Endothelial cell of umbilical vein (primary cell): Measurements from ENCODE around the gene TSPAN13. TPM values are rescaled to one million over a fixed set of nuclear protein-coding genes. Genes with fewer than 3 reads are reported as not detected.

Source experiments
- BruUV-seq: library from RNA; stranded (reverse); fragments of 400-500 nt; replicated peaks from 2 replicates; lab custom pipeline; 2021; lab: Mats Ljungman, UMichigan
- CTCF ChIA-PET: fragments of 300-600, 350-600 bp; sonication (Branson Sonifier 250); formaldehyde crosslinking; loops from one replicate; lab custom pipeline; 2021; ENCODE audit warnings: antibody characterized with exemption, inconsistent platforms; lab: Charles Lee
- POLR2A ChIA-PET: fragments of 300-600, 350-600 bp; sonication (Branson Sonifier 250); formaldehyde crosslinking; loops from one replicate; lab custom pipeline; 2021; ENCODE audit warnings: antibody characterized with exemption, inconsistent platforms; lab: Charles Lee
- DNase-seq: peaks from one replicate; pipeline ENCODE4 v3.0.0-alpha.2; 2011; ENCODE audit warnings: low read depth, low spot score
- FAIRE-seq: peaks from 2 replicates; lab custom pipeline; 2011; peaks lifted over from hg19 to GRCh38; lab: Jason Lieb, UNC
- H2AFZ ChIP-seq: 2 replicates; pipeline ENCODE4 v1.6.0; 2012; ENCODE audit warnings: low read depth, low read length, control low read depth, inconsistent platforms
- H3K27ac ChIP-seq: 2 replicates; pipeline ENCODE4 v1.5.1; 2011; ENCODE audit warnings: low read depth, mild to moderate bottlenecking, control low read depth, low read length, moderate library complexity; ENCODE audit not compliant: insufficient read depth
- H3K27me3 ChIP-seq, 2 experiments: 2 replicates each; pipeline versions ENCODE4 v1.6.0 to v1.6.1; 2011; ENCODE audit warnings: low read length in 2 of 2, mixed read lengths in 1 of 2; ENCODE audit not compliant: control insufficient read depth in 2 of 2, insufficient read depth in 2 of 2
- H3K36me3 ChIP-seq, 2 experiments: 2 replicates in 1 of 2; 3 replicates in 1 of 2; pipeline ENCODE4 v1.5.1; 2011; ENCODE audit warnings: low read length in 2 of 2, mild to moderate bottlenecking in 1 of 2, moderate library complexity in 1 of 2; ENCODE audit not compliant: control insufficient read depth in 2 of 2, insufficient read depth in 2 of 2; ENCODE audit errors: extremely low read depth in 1 of 2
- H3K4me1 ChIP-seq: 3 replicates; pipeline ENCODE4 v1.5.1; 2011; ENCODE audit warnings: mild to moderate bottlenecking, low read length; ENCODE audit not compliant: control insufficient read depth, insufficient read depth; ENCODE audit errors: extremely low read depth
- H3K4me2 ChIP-seq: 2 replicates; pipeline ENCODE4 v1.6.1; 2011; ENCODE audit warnings: low read length, control low read depth, mixed read lengths; ENCODE audit not compliant: insufficient read depth
- H3K4me3 ChIP-seq, 3 experiments: fragments of 200-600 bp in 1 of 3; sonication (generic), shearing (Covaris generic) in 1 of 3; replicated peaks in 1 of 3; 2 replicates each; pipeline ENCODE4 v1.5.1; 2011 to 2016; ENCODE audit warnings: control low read depth in 3 of 3, low read length in 3 of 3, mild to moderate bottlenecking in 2 of 3, inconsistent platforms in 1 of 3, low read depth in 1 of 3, moderate library complexity in 1 of 3; ENCODE audit not compliant: insufficient read depth in 1 of 3
- H3K79me2 ChIP-seq: 2 replicates; pipeline ENCODE4 v1.6.0; 2012; ENCODE audit warnings: low read length, inconsistent platforms; ENCODE audit not compliant: control insufficient read depth, insufficient read depth
- H3K9ac ChIP-seq: replicated peaks from 2 replicates; pipeline ENCODE3; 2011; ENCODE audit warnings: low read length, control low read depth; ENCODE audit not compliant: insufficient read depth; ENCODE audit errors: extremely low read depth
- H3K9me1 ChIP-seq: replicated peaks from 3 replicates; pipeline ENCODE4 v1.6.0; 2011; ENCODE audit warnings: mild to moderate bottlenecking, low read length; ENCODE audit not compliant: control insufficient read depth, insufficient read depth; ENCODE audit errors: extremely low read depth
- H3K9me3 ChIP-seq: replicated peaks from 2 replicates; pipeline ENCODE4 v1.5.1; 2012; ENCODE audit warnings: low read length, inconsistent platforms; ENCODE audit not compliant: control insufficient read depth, insufficient read depth
- H4K20me1 ChIP-seq: replicated peaks from 2 replicates; pipeline ENCODE3; 2011; ENCODE audit warnings: mild to moderate bottlenecking, low read length; ENCODE audit not compliant: control insufficient read depth, insufficient read depth; ENCODE audit errors: extremely low read depth
- EZH2 ChIP-seq: IDR thresholded peaks from 2 replicates; pipeline ENCODE4 v1.6.1; 2012; ENCODE audit warnings: borderline replicate concordance, low read depth, mild to moderate bottlenecking, moderate library complexity, low read length, inconsistent platforms; ENCODE audit not compliant: severe bottlenecking
- FOS ChIP-seq: IDR thresholded peaks from 2 replicates; pipeline ENCODE4 v1.6.1; 2011; ENCODE audit warnings: mild to moderate bottlenecking, low read length, moderate library complexity, borderline replicate concordance; ENCODE audit not compliant: insufficient read depth
- GATA2 ChIP-seq: IDR thresholded peaks from 2 replicates; pipeline ENCODE4 v1.7.0; 2011; ENCODE audit warnings: low read depth, mild to moderate bottlenecking, moderate library complexity, mixed read lengths, low read length; ENCODE audit not compliant: insufficient read length, insufficient read depth
- JUN ChIP-seq: IDR thresholded peaks from 2 replicates; pipeline ENCODE4 v1.6.1; 2011; ENCODE audit warnings: borderline replicate concordance, low read depth; ENCODE audit not compliant: insufficient read length, insufficient read depth
- MAX ChIP-seq: IDR thresholded peaks from 2 replicates; pipeline ENCODE4 v1.6.1; 2011; ENCODE audit not compliant: insufficient read depth, insufficient read length
- MYC ChIP-seq: IDR thresholded peaks from one replicate; pipeline ENCODE4 v1.6.1; 2011; ENCODE audit warnings: mild to moderate bottlenecking, low read depth, low read length
- POLR2A ChIP-seq: IDR thresholded peaks from 2 replicates; pipeline ENCODE4 v1.6.1; 2012; ENCODE audit warnings: low read depth, mild to moderate bottlenecking, control low read depth, low read length
- POLR2AphosphoS5 ChIP-seq: IDR thresholded peaks from 2 replicates; pipeline ENCODE4 v1.6.1; 2012; ENCODE audit warnings: low read depth, mild to moderate bottlenecking, control low read depth, low read length, moderate library complexity; ENCODE audit not compliant: insufficient read depth
- dilution Hi-C: fragments of 300-500 bp; cut with MboI; formaldehyde crosslinking; loops from one replicate; pipeline ENCODE4 v1.15.0; 2019; ENCODE audit warnings: low sequenced_read_pairs; ENCODE audit not compliant: extremely low pct_ligation_motif_present
- intact Hi-C: fragments of 100-400 bp; cut with micrococcal nuclease; formaldehyde crosslinking; loops from one replicate; pipeline ENCODE4 v1.10.0; 2022
- polyA plus RNA-seq, 4 experiments: library from polyadenylated mRNA; depleted of rRNA in 3 of 4; stranded (reverse) in 3 of 4; unstranded in 1 of 4; fragments of >200 nt; gene quantifications; 2 replicates each; pipeline versions ENCODE4 v1.2.1 to v1.2.3, GENCODE V29; 2011 to 2012; ENCODE audit warnings: missing spikeins in 1 of 4
- total RNA-seq: library from RNA; stranded (reverse); gene quantifications from 2 replicates; pipeline ENCODE4 v1.2.3, GENCODE V29; 2021
- TF ChIP-seq, protein P1 (sequence below), 2 donors: IDR thresholded peaks; 1 replicate in 1 of 2; 2 replicates in 1 of 2; pipeline ENCODE4 v1.5.1; 2011; ENCODE audit warnings: low read length in 2 of 2, mild to moderate bottlenecking in 2 of 2, moderate library complexity in 2 of 2, control low read depth in 1 of 2, inconsistent platforms in 1 of 2, low read depth in 1 of 2; ENCODE audit not compliant: insufficient read depth in 1 of 2; ENCODE audit errors: extremely low read depth in 1 of 2

The TSPAN13 gene
- total and polyA plus RNA-seq, 2 donors (not counting 3 experiments of a cell fraction or from before 2014, with no cell fraction given): 13.3 to 33.0 TPM

- H3K27ac ChIP-seq: no peak overlapping the region
- FAIRE-seq (no peak), DNase-seq (no peak)
- dilution Hi-C loops: no loop called here
- CTCF ChIA-PET: no interaction called here
- H3K9me3 ChIP-seq: no peaks in the 10 kb centered on the region
- H3K4me3 ChIP-seq: no peak overlapping the region
- H3K27me3 ChIP-seq: no peaks in the 10 kb centered on the region
- H3K4me1 ChIP-seq: no peaks in the 10 kb centered on the region
- H3K79me2 ChIP-seq: no peaks in the 10 kb centered on the region
- no peaks in the 10 kb centered on the region for H3K36me3 ChIP-seq
- TF ChIP-seq POLR2AphosphoS5: no peak
- no peak for TF ChIP-seq MAX
- TF ChIP-seq, protein P1, sequence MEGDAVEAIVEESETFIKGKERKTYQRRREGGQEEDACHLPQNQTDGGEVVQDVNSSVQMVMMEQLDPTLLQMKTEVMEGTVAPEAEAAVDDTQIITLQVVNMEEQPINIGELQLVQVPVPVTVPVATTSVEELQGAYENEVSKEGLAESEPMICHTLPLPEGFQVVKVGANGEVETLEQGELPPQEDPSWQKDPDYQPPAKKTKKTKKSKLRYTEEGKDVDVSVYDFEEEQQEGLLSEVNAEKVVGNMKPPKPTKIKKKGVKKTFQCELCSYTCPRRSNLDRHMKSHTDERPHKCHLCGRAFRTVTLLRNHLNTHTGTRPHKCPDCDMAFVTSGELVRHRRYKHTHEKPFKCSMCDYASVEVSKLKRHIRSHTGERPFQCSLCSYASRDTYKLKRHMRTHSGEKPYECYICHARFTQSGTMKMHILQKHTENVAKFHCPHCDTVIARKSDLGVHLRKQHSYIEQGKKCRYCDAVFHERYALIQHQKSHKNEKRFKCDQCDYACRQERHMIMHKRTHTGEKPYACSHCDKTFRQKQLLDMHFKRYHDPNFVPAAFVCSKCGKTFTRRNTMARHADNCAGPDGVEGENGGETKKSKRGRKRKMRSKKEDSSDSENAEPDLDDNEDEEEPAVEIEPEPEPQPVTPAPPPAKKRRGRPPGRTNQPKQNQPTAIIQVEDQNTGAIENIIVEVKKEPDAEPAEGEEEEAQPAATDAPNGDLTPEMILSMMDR (IDR thresholded peaks at IDR 0.05; ENCODE audit: extremely low read depth in 1 of 2, insufficient read depth in 1 of 2, low read depth in 1 of 2, low read length in 2 of 2): no peak
- no peak for TF ChIP-seq JUN
- no peak for TF ChIP-seq MYC
- TF ChIP-seq GATA2: no peak
- TF ChIP-seq EZH2: no peak
- no peak for TF ChIP-seq POLR2A
- TF ChIP-seq FOS: no peak
- no peak overlapping the region for H2AFZ ChIP-seq
- H3K9ac ChIP-seq: no peak overlapping the region
- H4K20me1 ChIP-seq: no peaks in the 10 kb centered on the region
- POLR2A ChIA-PET: no interaction called here
- intact Hi-C loops: no loop called here
- H3K4me2 ChIP-seq: no peak overlapping the region
- H3K9me1 ChIP-seq: no peaks in the 10 kb centered on the region
- BruUV-seq: no TSS peak
Observed at GRCh38 chr7:16734148-16734726, 19.3 kb upstream of the TSPAN13 start.
